SU-DHL-6 (cell line): ENCODE measurements around the gene TRMT6.

Experiments
- H2AFZ ChIP-seq: fragments of 200-600 bp; sonication (generic); 2 replicates; pipeline ENCODE4 v1.6.1; 2014; ENCODE audit warnings: low read depth, mild to moderate bottlenecking, moderate library complexity, mixed read lengths, antibody characterized with exemption, low read length; ENCODE audit not compliant: severe bottlenecking
- H3F3A ChIP-seq: fragments of 200-600 bp; shearing (Covaris generic); 2 replicates; pipeline ENCODE4 v1.6.0; 2016; ENCODE audit warnings: antibody characterized with exemption, mild to moderate bottlenecking; ENCODE audit not compliant: insufficient read depth
- H3K27ac ChIP-seq: fragments of 200-600 bp; sonication (generic); 2 replicates; pipeline ENCODE4 v1.5.1; 2016; ENCODE audit warnings: low read depth, mild to moderate bottlenecking, low read length, moderate library complexity, mixed read lengths
- H3K27me3 ChIP-seq: fragments of 200-600 bp; sonication (generic), shearing (Covaris generic); 2 replicates; pipeline ENCODE4 v1.6.0; 2014; ENCODE audit warnings: mild to moderate bottlenecking, low read length
- H3K36me3 ChIP-seq: fragments of 200-600 bp; sonication (generic); 2 replicates; pipeline ENCODE4 v1.6.1; 2014; ENCODE audit warnings: mild to moderate bottlenecking, low read length, mixed read lengths
- H3K4me2 ChIP-seq: fragments of 300-600, 200-600 bp; shearing (Covaris generic), sonication (generic); 2 replicates; pipeline ENCODE4 v1.6.0; 2014; ENCODE audit warnings: low read length, low read depth, mild to moderate bottlenecking; ENCODE audit not compliant: poor library complexity, severe bottlenecking
- H3K4me3 ChIP-seq: fragments of 200-600 bp; sonication (generic); 2 replicates; pipeline ENCODE4 v1.5.1; 2014; ENCODE audit warnings: antibody characterized with exemption, low read length, mild to moderate bottlenecking, mixed read lengths; ENCODE audit not compliant: insufficient read depth, poor library complexity, severe bottlenecking
- H3K79me2 ChIP-seq: fragments of 200-600 bp; sonication (generic); 2 replicates; pipeline ENCODE4 v1.6.1; 2014; ENCODE audit warnings: mild to moderate bottlenecking, low read length, moderate library complexity; ENCODE audit not compliant: insufficient read depth
- H3K9ac ChIP-seq: fragments of 200-600 bp; sonication (generic); 2 replicates; pipeline ENCODE4 v1.7.0; 2014; ENCODE audit warnings: mild to moderate bottlenecking, low read length
- H3K9me2 ChIP-seq: fragments of 200-600 bp; sonication (generic); replicated peaks from 2 replicates; pipeline ENCODE4 v1.6.1; 2014; ENCODE audit warnings: low read length; ENCODE audit not compliant: insufficient read depth
- H3K9me3 ChIP-seq: fragments of 200-600 bp; sonication (generic); 2 replicates; pipeline ENCODE4 v1.6.1; 2014; ENCODE audit warnings: low read length, mixed read lengths; ENCODE audit not compliant: insufficient read depth
- H4K20me1 ChIP-seq: fragments of 200-600 bp; sonication (generic); 2 replicates; pipeline ENCODE4 v1.6.1; 2014; ENCODE audit warnings: low read depth, mild to moderate bottlenecking, antibody characterized with exemption, low read length, moderate library complexity, mixed read lengths
- CTCF ChIP-seq: fragments of 200-600 bp; sonication (generic); IDR thresholded peaks from one replicate; pipeline ENCODE4 v1.5.1; 2017; ENCODE audit warnings: antibody characterized with exemption, mild to moderate bottlenecking, low read length, moderate library complexity; ENCODE audit not compliant: insufficient read depth, poor library complexity, severe bottlenecking
- EZH2phosphoT487 ChIP-seq: fragments of 200-600 bp; sonication (generic), shearing (Covaris generic); conservative IDR thresholded peaks from 2 replicates; pipeline ENCODE4 v1.6.1; 2018; ENCODE audit warnings: mild to moderate bottlenecking, antibody characterized with exemption, low read length, moderate library complexity, mixed read lengths

Gene TRMT6

GRCh38 chr20:5973971-5974370 is 23.6 kb upstream of the TRMT6 start:
- Histone ChIP-seq H3K79me2 (no peaks in the 10 kb centered on the region), H3K27ac (no peak overlapping the region), H3K9me2 (no peaks in the 10 kb centered on the region), H3K4me3 (no peak overlapping the region), H4K20me1 (no peaks in the 10 kb centered on the region), H3K36me3 (peaks cover 35% of the 10 kb centered on the region), H3F3A (no peaks in the 10 kb centered on the region), H3K9ac (no peak overlapping the region), H3K27me3 (no peaks in the 10 kb centered on the region), H2AFZ (no peak overlapping the region), H3K4me2 (no peak overlapping the region), H3K9me3 (no peaks in the 10 kb centered on the region)
- TF ChIP-seq EZH2phosphoT487, result no peak
- no peak for TF ChIP-seq CTCF

DNA sequence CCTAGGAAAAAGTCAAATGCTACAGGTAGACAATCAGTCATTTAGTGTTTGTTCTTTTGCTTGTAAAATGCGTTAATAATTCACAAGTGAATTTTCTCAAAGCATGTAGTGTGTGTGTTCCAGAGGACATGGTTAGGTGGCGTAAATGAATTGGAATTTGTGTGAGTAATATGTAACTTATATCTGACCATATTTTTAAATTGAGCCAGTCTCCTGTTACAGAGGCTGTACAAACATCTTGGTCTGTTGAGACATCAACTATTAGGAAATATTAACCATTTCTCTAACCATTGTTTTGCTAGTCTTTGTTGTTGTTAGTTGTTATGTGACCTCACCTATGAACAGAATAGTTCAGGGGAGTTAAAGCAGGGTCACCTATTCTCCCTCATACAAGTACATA is 22.8 kb upstream of the TRMT6 start:
- H3F3A ChIP-seq, result no peaks in the 10 kb centered on the region
- H3K79me2 ChIP-seq, result no peaks in the 10 kb centered on the region
- no peak overlapping the region for H3K9ac ChIP-seq
- no peaks in the 10 kb centered on the region for H3K9me2 ChIP-seq
- no peaks in the 10 kb centered on the region for H3K27me3 ChIP-seq
- no peak overlapping the region for H3K4me3 ChIP-seq
- no peaks in the 10 kb centered on the region for H3K9me3 ChIP-seq
- TF ChIP-seq EZH2phosphoT487, result no peak
- no peak for TF ChIP-seq CTCF
- no peak overlapping the region for H3K27ac ChIP-seq
- no peak overlapping the region for H2AFZ ChIP-seq
- no peak overlapping the region for H3K4me2 ChIP-seq
- H3K36me3 ChIP-seq, result peaks cover 36% of the 10 kb centered on the region
- H4K20me1 ChIP-seq, result no peaks in the 10 kb centered on the region

- H3K4me3 ChIP-seq, result no peak overlapping the region
- H3F3A ChIP-seq, result no peaks in the 10 kb centered on the region
- H3K4me2 ChIP-seq, result no peak overlapping the region
- no peaks in the 10 kb centered on the region for H3K79me2 ChIP-seq
- H3K9ac ChIP-seq, result no peak overlapping the region
- H4K20me1 ChIP-seq, result no peaks in the 10 kb centered on the region
- no peaks in the 10 kb centered on the region for H3K9me2 ChIP-seq
- no peak overlapping the region for H3K27ac ChIP-seq
- H3K27me3 ChIP-seq, result no peaks in the 10 kb centered on the region
- H2AFZ ChIP-seq, result no peak overlapping the region
- TF ChIP-seq CTCF (no peak), EZH2phosphoT487 (no peak)
- no peaks in the 10 kb centered on the region for H3K9me3 ChIP-seq
- peaks cover 37% of the 10 kb centered on the region for H3K36me3 ChIP-seq
These were observed 20.9 kb upstream of the TRMT6 start for GRCh38 chr20:5971203-5971602.
